ENCODE results near the gene GALNTL6.
"Not testable (repeated sequence)": the region's sequence is repeated elsewhere in the genome, so short reads cannot be mapped to it uniquely, and the experiment has no call there.

The GALNTL6 gene

DNA sequence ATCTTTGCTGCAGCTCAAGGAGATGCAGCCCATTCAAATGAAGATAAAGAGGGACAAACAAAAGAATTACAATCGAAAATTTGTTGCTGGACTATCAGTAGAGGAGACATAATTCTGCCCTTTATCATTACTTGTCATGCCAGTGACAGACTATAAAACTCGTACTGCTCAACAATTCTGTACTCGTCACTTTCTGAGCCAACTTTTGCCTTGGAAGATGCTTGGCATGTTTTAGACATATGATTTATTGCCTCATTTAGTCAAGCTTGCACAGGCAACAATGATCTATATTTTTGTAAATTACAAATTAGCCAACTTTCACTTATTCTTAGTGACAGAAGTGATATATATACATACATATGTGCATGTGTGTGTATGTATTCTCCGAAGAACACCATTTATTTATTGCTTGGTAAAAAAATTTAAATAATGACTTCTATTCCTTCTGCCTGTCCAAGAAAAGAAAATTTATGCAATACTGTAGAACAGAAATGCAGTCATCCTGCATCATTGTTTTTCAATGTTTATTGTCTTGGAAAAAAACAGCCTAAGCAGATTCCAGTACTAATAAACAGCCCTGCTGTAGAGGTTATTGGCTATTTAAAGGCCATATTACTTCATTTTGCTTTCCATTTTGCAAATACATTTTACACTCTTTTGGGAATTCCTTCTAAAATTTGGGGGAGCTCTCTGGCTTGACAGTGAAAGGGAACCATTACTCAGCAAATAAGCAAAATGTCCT, 980.5 kb downstream of the GALNTL6 start:
- Histone ChIP-seq H3K4me3 (ENCODE audit: severe bottlenecking) (no peak overlapping the region), H3K27me3 (ENCODE audit: insufficient read depth, poor library complexity, severe bottlenecking) (no peaks in the 10 kb centered on the region), H3K36me3 (ENCODE audit: low read depth) (no peaks in the 10 kb centered on the region), H3K27ac (ENCODE audit: poor library complexity, severe bottlenecking) (no peak overlapping the region), H3K9me3 (ENCODE audit: severe bottlenecking) (no peaks in the 10 kb centered on the region), H3K4me1 (ENCODE audit: insufficient read depth, poor library complexity, severe bottlenecking) (no peaks in the 10 kb centered on the region)
- no peak for DNase-seq (ENCODE audit: low spot score)
- no peak for ATAC-seq (ENCODE audit: low read depth)
- TF ChIP-seq, protein P1, sequence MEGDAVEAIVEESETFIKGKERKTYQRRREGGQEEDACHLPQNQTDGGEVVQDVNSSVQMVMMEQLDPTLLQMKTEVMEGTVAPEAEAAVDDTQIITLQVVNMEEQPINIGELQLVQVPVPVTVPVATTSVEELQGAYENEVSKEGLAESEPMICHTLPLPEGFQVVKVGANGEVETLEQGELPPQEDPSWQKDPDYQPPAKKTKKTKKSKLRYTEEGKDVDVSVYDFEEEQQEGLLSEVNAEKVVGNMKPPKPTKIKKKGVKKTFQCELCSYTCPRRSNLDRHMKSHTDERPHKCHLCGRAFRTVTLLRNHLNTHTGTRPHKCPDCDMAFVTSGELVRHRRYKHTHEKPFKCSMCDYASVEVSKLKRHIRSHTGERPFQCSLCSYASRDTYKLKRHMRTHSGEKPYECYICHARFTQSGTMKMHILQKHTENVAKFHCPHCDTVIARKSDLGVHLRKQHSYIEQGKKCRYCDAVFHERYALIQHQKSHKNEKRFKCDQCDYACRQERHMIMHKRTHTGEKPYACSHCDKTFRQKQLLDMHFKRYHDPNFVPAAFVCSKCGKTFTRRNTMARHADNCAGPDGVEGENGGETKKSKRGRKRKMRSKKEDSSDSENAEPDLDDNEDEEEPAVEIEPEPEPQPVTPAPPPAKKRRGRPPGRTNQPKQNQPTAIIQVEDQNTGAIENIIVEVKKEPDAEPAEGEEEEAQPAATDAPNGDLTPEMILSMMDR (IDR thresholded peaks at IDR 0.05; ENCODE audit: poor library complexity, severe bottlenecking), result no peak

DNA sequence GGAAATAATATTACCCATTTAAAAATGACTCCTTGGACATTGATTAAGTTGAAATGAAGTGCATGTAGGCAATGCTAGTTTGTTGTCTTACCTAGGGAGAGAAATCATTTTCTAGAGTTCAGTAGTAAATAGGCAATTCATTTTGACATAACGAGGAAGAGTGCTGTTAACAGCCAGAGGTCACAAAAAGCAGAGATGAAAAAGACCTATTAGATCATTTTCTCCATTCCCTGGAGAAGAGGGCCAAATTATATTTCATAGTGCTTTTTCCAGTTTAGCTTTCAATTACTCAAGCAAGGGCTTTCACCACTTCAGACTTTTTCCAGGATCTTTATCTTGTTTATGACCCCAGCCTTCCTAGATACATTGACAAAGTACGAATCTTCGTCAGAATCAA, 981.1 kb downstream of the GALNTL6 start:
- no peaks in the 10 kb centered on the region for H3K9me3 ChIP-seq (ENCODE audit: severe bottlenecking)
- DNase-seq (ENCODE audit: low spot score), result no peak
- TF ChIP-seq, protein P1 (IDR thresholded peaks at IDR 0.05; ENCODE audit: poor library complexity, severe bottlenecking), result no peak
- H3K4me3 ChIP-seq (ENCODE audit: severe bottlenecking), result no peak overlapping the region
- H3K36me3 ChIP-seq (ENCODE audit: low read depth), result no peaks in the 10 kb centered on the region
- no peak overlapping the region for H3K27ac ChIP-seq (ENCODE audit: poor library complexity, severe bottlenecking)
- ATAC-seq (ENCODE audit: low read depth), result no peak
- H3K27me3 ChIP-seq (ENCODE audit: insufficient read depth, poor library complexity, severe bottlenecking), result no peaks in the 10 kb centered on the region
- H3K4me1 ChIP-seq (ENCODE audit: insufficient read depth, poor library complexity, severe bottlenecking), result no peaks in the 10 kb centered on the region

DNA sequence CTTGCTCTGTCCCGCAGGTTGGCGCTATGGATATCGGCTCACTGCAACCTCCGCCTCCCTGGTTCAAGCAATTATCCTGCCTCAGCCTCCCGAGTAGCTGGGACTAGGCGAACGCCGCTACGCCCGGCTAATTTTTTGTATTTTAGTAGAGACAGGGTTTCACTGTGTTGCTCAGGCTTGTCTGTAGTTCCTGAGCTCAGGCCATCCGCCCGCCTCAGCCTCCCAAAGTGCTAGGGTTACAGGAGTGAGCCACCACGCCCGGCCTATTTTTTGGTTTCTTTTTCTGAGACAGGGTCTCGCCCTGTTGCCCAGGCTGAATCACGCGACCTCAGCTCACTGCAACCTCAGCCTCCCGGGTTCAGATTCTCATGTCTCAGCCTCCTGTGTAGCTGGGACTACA, 984.1 kb downstream of the GALNTL6 start:
- H3K27ac ChIP-seq (ENCODE audit: poor library complexity, severe bottlenecking); H3K4me1 ChIP-seq (ENCODE audit: insufficient read depth, poor library complexity, severe bottlenecking); ATAC-seq (ENCODE audit: low read depth); H3K9me3 ChIP-seq (ENCODE audit: severe bottlenecking); DNase-seq (ENCODE audit: low spot score); H3K27me3 ChIP-seq (ENCODE audit: insufficient read depth, poor library complexity, severe bottlenecking); H3K36me3 ChIP-seq (ENCODE audit: low read depth); H3K4me3 ChIP-seq (ENCODE audit: severe bottlenecking): not testable (repeated sequence)

DNA sequence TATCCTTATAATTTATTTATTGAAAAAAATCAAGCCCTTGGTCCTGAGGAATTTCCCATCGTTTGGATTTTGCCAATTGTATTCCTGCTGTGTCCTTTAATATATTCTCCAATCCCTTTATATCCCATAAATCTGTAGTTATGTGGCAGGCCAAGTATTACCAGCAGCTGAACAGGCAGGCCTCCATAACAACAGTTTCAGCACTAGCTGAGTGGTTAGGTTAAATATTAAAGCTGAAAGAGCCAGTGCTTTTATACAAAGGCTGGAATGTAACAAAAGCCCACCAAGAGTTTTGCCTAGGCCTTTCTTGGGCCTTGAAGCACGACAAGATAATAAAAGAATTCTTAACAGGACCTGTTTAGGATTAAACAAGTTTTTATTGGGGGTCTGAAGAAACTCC, 988.8 kb downstream of the GALNTL6 start:
- no peaks in the 10 kb centered on the region for H3K9me3 ChIP-seq (ENCODE audit: severe bottlenecking)
- H3K27me3 ChIP-seq (ENCODE audit: insufficient read depth, poor library complexity, severe bottlenecking), result no peaks in the 10 kb centered on the region
- no peaks in the 10 kb centered on the region for H3K4me1 ChIP-seq (ENCODE audit: insufficient read depth, poor library complexity, severe bottlenecking)
- no peak overlapping the region for H3K27ac ChIP-seq (ENCODE audit: poor library complexity, severe bottlenecking)
- DNase-seq (ENCODE audit: low spot score), result no peak
- no peak overlapping the region for H3K4me3 ChIP-seq (ENCODE audit: severe bottlenecking)
- H3K36me3 ChIP-seq (ENCODE audit: low read depth), result no peaks in the 10 kb centered on the region
- no peak for ATAC-seq (ENCODE audit: low read depth)
- TF ChIP-seq, protein P1 (IDR thresholded peaks at IDR 0.05; ENCODE audit: poor library complexity, severe bottlenecking), result no peak

DNA sequence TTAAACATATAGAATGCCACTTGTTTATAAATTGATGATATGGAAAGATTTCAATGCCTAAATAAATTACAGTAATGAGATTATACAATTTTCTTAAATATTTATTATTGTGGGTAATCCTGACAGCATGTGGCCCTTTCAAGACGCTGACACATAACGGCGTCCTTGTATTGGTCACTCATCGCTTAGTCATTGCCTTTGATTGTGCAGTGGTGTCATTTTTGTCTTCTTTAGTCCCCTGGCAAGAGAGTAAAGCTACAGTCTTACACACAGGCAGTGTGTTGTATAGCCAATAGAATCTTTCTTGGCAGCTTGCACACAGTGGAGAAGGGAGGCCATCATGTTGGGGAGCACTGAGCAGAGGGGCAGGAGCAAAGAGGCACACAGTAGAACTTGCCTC, 993.6 kb downstream of the GALNTL6 start:
- no peaks in the 10 kb centered on the region for H3K36me3 ChIP-seq (ENCODE audit: low read depth)
- H3K27me3 ChIP-seq (ENCODE audit: insufficient read depth, poor library complexity, severe bottlenecking), result peaks cover 3% of the 10 kb centered on the region
- H3K4me3 ChIP-seq (ENCODE audit: severe bottlenecking), result no peak overlapping the region
- TF ChIP-seq, protein P1 (IDR thresholded peaks at IDR 0.05; ENCODE audit: poor library complexity, severe bottlenecking), result no peak
- no peak for ATAC-seq (ENCODE audit: low read depth)
- no peaks in the 10 kb centered on the region for H3K4me1 ChIP-seq (ENCODE audit: insufficient read depth, poor library complexity, severe bottlenecking)
- H3K9me3 ChIP-seq (ENCODE audit: severe bottlenecking), result no peaks in the 10 kb centered on the region
- H3K27ac ChIP-seq (ENCODE audit: poor library complexity, severe bottlenecking), result no peak overlapping the region
- no peak for DNase-seq (ENCODE audit: low spot score)

Data from RWPE2 (cell line).